Measurements from ENCODE around the gene HTR5A.
"Not testable (repeated sequence)": the region's sequence is repeated elsewhere in the genome, so short reads cannot be mapped to it uniquely, and the experiment has no call there.

The HTR5A gene

GRCh38 chr7:155069992-155070751 is at the start of gene HTR5A:
TSS of gene HTR5A (plus strand) at chr7:155070324. CDS start at chr7:155070900, 576 bp downstream.
- DNase-seq: peak; percentile 82

DNA sequence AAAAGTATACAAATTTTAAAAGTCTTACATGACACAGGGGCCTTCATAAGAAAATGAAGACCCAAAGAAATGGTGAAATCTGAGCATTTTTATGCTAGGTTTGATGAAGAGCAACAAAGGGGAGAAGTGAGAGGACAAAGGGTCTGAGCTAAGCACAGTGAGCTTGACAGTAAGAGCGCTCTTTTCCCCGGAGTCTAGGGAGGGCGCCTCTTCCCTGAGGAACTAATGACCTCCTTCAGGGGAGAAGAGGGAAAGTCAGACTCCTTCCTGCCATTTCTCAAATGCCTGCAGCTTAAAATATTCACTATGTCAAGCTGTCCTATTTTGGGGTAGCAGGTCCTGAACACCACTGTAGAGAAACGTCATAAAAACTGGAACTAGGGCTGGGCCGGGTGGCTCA is 49.1 kb upstream of the HTR5A start:
- no peak for DNase-seq

GRCh38 chr7:155021699-155022145 is 48.4 kb upstream of the HTR5A start:
- no peak for DNase-seq

- no peak for DNase-seq
These were observed 42.2 kb upstream of the HTR5A start for GRCh38 chr7:155027879-155028278.

GRCh38 chr7:155032978-155033377 is 37.1 kb upstream of the HTR5A start:
- DNase-seq: no peak

- DNase-seq: not testable (repeated sequence)
These were observed 35.6 kb upstream of the HTR5A start for GRCh38 chr7:155034495-155034894.

- DNase-seq: no peak
These were observed 31.8 kb upstream of the HTR5A start for GRCh38 chr7:155038335-155038734.

DNA sequence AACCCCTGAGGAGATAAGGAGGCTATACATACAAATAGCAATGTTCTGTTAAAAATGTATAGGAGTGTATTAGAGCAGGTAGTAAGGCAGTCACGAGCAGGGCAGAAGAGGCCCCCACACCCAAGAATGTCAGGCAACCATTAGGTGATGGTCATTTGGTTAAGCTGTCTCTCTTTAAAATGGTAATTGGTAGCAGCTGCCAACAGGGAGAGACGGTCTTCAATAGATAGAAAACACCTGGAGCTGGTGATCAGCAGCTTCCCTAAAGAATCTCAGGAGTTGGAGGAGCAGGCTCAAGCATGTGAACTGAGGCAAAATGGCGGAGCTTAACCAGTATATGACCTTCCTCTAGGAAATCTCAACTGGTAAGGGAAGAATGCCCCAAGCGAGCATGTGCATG is 26.4 kb upstream of the HTR5A start:
- DNase-seq: no peak

GRCh38 chr7:155048006-155048405 is 22.1 kb upstream of the HTR5A start:
- DNase-seq: no peak

DNA sequence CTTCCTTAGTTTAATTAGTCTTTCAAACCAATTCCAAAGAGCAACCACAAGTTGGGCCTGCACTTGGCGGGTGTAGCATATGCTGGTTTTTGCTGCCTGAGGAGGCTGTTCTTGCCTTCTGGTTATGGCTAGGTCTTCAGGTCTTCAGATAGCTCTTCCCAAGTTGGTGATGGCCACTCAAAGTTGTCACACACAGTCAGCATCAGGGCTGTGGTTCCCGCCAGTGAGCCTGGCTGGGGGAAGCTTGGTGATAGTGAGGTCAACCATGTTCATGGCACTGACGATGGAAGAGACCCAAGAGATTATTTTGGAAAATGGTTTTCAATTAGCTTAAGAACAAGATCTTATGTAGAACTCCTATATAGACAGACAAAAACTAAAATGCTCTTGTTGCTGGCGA is 18.8 kb upstream of the HTR5A start:
- DNase-seq: no peak

DNA sequence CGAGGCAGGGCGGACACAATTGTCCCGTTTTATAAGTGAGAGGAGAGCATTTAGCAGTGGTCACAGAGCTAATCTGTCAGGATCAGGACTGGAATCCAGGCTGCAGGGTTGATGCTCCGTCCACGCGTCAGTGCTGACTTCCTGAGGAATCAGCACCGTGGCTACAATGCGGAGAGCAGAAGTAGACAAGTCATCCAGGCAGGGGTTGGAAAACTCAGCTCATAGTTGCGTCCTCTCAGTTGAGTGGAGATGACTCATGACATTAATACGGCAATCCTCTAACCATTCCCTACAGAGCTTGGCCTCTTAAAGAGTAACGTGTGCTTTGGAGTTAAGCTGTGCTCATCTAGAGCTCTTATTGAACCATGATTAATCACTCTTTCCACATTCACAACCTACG is 17.1 kb upstream of the HTR5A start:
- DNase-seq: no peak

DNA sequence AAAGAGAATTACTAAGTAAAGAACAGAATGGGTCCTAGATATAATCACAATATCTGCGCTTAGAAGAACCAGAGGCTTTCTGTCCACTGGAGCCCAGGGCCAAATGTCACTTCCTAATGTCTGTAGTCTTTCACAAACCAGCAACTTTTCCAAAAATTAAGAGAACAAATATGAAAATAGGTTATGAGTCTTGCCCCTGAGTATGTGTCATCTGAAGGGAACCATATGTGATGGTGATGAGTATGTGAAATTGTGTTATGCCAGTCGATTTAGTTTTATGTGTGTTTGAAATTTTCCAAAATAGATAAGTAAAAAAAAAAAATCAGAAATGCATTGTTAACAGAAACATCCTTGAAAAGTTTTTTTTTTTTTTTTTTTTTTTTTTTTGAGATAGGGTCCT is 15.4 kb upstream of the HTR5A start:
- no peak for DNase-seq

DNA sequence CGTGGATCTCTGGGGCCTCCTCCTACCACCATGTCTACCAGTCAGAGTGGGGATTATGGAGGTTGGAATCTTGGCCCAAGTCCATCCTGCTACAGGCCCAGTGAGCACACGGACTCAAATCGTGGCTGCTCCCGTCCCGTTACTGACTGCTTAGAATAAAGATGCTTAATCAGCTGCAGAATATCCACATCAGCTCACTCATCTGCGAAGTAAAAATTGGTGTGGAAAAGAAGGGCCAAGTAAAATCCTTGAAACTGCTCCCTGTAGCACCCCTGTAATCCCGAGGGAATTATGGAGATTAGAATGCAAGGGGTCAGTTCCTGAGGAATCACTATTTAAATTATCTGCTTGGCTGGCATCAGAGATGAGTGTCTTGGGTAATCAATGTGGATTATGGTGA is 13.0 kb upstream of the HTR5A start:
- DNase-seq: no peak

- DNase-seq: no peak
These were observed 11.2 kb upstream of the HTR5A start for GRCh38 chr7:155058896-155059295.

GRCh38 chr7:155059703-155060102 is 10.4 kb upstream of the HTR5A start:
- DNase-seq: no peak

DNA sequence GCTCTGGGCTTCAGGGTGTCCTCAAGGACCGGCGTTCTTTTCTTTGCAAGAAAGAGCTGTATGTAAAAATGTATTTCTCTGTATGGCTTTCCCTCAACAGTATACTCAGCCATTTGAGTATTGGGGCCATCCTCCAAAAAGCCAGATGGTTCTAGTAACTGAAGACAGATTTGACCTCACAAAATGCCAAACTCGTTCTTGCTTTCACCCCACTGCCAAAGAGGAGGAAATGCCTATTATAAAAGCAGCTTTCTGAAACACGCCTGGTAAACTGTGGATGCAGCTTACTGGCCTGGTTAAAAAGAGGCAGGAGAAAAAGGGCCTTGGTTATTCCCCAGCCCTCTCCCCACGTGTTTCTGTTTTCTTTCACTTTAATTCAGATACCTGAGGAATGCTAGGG is 7.7 kb upstream of the HTR5A start:
- no peak for DNase-seq

DNA sequence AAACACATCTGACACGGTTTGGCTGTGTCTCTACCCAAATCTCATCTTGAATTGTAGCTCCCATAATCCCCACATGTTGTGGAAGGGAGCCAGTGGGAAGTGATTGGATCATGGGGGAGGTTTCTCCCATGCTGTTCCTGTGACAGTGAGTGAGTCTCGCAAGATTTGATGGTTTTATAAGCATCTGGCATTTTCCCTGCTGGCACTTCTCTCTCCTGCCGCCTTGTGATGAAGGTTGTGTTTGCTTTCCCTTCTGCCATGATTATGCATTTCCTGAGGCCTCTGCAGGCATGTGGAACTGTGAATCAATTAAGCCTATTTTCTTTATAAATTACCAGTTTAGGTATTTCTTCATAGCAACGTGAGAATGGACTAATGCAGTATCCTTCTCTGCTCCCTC is 5.9 kb upstream of the HTR5A start:
- DNase-seq: no peak

- DNase-seq: no peak
These were observed 3.6 kb upstream of the HTR5A start for GRCh38 chr7:155066417-155066950.

- DNase-seq: no peak
These were observed 1.1 kb downstream of the HTR5A start for GRCh38 chr7:155071121-155071651.

- DNase-seq: no peak
These were observed 1.9 kb downstream of the HTR5A start for GRCh38 chr7:155071916-155072571.

- DNase-seq: no peak
These were observed 3.8 kb downstream of the HTR5A start for GRCh38 chr7:155073922-155074321.

DNA sequence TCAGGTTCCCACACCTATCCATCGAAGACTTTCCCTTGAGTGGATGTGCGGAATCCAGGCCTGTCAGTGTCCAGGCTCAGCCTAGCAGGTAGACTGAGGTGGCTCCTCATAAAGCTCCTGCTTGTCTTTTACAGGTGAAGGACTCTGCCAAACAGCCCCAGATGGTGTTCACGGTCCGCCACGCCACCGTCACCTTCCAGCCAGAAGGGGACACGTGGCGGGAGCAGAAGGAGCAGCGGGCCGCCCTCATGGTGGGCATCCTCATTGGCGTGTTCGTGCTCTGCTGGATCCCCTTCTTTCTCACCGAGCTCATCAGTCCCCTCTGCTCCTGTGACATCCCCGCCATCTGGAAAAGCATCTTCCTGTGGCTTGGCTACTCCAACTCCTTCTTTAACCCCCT is 13.9 kb downstream of the HTR5A start:
- DNase-seq: no peak

DNA sequence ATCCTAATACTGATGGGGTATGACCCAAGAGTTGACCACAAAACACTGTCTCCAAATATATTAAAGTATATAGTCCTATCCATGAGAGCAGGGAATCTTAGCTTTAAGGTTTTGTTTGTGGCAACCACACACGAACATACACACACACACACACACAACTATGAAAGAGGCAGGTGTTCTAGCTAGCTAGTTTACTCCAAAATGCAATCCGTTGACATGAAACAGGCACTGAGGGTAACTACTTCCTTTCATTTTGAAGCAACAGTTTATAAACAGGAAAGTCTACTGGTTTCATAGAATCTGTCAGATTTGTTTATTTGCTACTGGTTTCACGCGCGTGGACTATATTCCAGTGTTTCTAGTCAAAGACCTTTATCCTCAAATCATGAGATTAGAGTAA is 14.8 kb downstream of the HTR5A start:
- DNase-seq: no peak

- DNase-seq: no peak
These were observed 20.6 kb downstream of the HTR5A start for GRCh38 chr7:155090684-155091083.

Data from stimulated activated CD4-positive, alpha-beta T cell treated with anti-CD3 and anti-CD28 coated beads, Interleukin-4, amount 100 ng/mL, for 1 hour (primary cell).